HL-60 (cell line): ENCODE measurements around the gene RPL37.

Experiments used
- GABPA ChIP-seq: IDR thresholded peaks from 2 replicates; pipeline ENCODE4 v1.6.1; 2012; ENCODE audit warnings: low read depth
- POLR2AphosphoS5 ChIP-seq: IDR thresholded peaks from 2 replicates; pipeline ENCODE4 v1.6.1; 2012; ENCODE audit warnings: low read depth
- TF ChIP-seq, protein P1 (sequence below): IDR thresholded peaks from one replicate; pipeline ENCODE4 v1.5.1; 2011; ENCODE audit warnings: low read length, control low read depth, inconsistent platforms; ENCODE audit not compliant: insufficient read depth

- TF ChIP-seq GABPA, result no peak
- TF ChIP-seq, protein P1, sequence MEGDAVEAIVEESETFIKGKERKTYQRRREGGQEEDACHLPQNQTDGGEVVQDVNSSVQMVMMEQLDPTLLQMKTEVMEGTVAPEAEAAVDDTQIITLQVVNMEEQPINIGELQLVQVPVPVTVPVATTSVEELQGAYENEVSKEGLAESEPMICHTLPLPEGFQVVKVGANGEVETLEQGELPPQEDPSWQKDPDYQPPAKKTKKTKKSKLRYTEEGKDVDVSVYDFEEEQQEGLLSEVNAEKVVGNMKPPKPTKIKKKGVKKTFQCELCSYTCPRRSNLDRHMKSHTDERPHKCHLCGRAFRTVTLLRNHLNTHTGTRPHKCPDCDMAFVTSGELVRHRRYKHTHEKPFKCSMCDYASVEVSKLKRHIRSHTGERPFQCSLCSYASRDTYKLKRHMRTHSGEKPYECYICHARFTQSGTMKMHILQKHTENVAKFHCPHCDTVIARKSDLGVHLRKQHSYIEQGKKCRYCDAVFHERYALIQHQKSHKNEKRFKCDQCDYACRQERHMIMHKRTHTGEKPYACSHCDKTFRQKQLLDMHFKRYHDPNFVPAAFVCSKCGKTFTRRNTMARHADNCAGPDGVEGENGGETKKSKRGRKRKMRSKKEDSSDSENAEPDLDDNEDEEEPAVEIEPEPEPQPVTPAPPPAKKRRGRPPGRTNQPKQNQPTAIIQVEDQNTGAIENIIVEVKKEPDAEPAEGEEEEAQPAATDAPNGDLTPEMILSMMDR, result no peak
- TF ChIP-seq POLR2AphosphoS5, result no peak
Observed at GRCh38 chr5:40784027-40784653, 50.9 kb downstream of the RPL37 start.
